Muscle of leg (tissue), 11 donors: ENCODE results near the gene TP53AIP1. TPM values are rescaled to one million over a fixed set of nuclear protein-coding genes. Genes with fewer than 3 reads are reported as not detected.

ENCODE experiments used
- DNase-seq: peaks from one replicate; pipeline ENCODE4 v3.0.0; 2013
- H3K27ac ChIP-seq: one replicate; pipeline ENCODE4 v1.5.1; 2013; ENCODE audit warnings: mild to moderate bottlenecking, low read length, control low read depth
- H3K27me3 ChIP-seq: one replicate; pipeline ENCODE4 v1.6.1; 2013; ENCODE audit warnings: low read length; ENCODE audit not compliant: control insufficient read depth, insufficient read depth
- H3K36me3 ChIP-seq: one replicate; pipeline ENCODE4 v1.6.1; 2013; ENCODE audit warnings: low read length; ENCODE audit not compliant: control insufficient read depth, insufficient read depth
- H3K4me1 ChIP-seq: one replicate; pipeline ENCODE4 v1.6.1; 2013; ENCODE audit warnings: low read length; ENCODE audit not compliant: control insufficient read depth, insufficient read depth
- H3K4me3 ChIP-seq: one replicate; pipeline ENCODE4 v1.5.1; 2013; ENCODE audit warnings: low read length, control low read depth
- H3K9me3 ChIP-seq: replicated peaks from 2 replicates; pipeline ENCODE4 v1.6.1; 2013; ENCODE audit warnings: low read depth, low read length; ENCODE audit not compliant: control insufficient read depth
- WGBS: methylation state at CpG from one replicate; pipeline ENCODE4 v1.1.5; 2013; ENCODE audit warnings: missing lambda C conversion rate; ENCODE audit not compliant: insufficient coverage; 5-methylcytosine and 5-hydroxymethylcytosine counted together
- polyA plus RNA-seq, 8 donors: library from polyadenylated mRNA; unstranded; fragments of 120-200 nt; gene quantifications; one replicate each; pipeline versions ENCODE4 v1.2.1 to v1.2.3, GENCODE V29; 2013; ENCODE audit warnings: inconsistent platforms in 1 of 8, low replicate concordance in 1 of 8; ENCODE audit not compliant: insufficient read length in 8 of 8, insufficient read depth in 1 of 8
- total RNA-seq: library from RNA; stranded (reverse); fragments of 120-200 nt; gene quantifications from one replicate; pipeline ENCODE4 v1.2.4, GENCODE V29; 2013

Gene TP53AIP1
- total and polyA plus RNA-seq, 9 donors = 0.15 to 2.2 (median 0.24) TPM; not detected in 1

DNA sequence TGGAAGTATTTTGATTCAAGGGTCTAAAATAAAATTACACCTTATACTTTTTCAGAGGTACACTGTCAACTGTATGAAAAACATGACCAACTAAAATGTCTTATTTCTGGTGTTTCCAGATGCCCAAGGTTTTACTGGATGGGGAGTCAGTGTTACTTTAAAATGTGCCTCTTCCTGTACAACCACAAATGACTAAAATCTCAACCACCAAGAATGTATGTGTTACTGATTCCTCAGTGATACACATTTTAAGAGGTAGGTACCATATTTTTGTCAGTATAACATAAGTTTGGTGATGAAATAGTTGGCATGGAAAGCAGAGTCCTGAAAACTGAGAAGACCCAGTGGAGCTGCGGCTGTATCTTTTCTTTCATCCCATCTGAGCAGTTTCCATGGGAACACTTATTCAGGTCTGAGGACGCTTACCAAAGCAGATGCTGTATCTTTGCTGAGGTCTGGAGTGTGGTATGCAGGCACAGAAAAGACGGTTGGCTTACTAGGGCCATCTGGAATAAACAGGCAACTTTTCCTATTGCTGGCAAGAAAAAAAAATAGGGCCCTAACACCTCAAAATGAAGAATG, 21.2 kb upstream of the TP53AIP1 start:
- WGBS = no CpG with 5 or more reads among the region's 3 CpGs
- Histone ChIP-seq H3K4me3 (no peak overlapping the region), H3K9me3 (no peaks in the 10 kb centered on the region), H3K4me1 (no peaks in the 10 kb centered on the region), H3K36me3 (peaks cover 10% of the 10 kb centered on the region), H3K27ac (no peak overlapping the region), H3K27me3 (no peaks in the 10 kb centered on the region)
- no peak for DNase-seq

- Histone ChIP-seq H3K4me1 (no peaks in the 10 kb centered on the region), H3K27ac (no peak overlapping the region), H3K4me3 (no peak overlapping the region), H3K9me3 (no peaks in the 10 kb centered on the region), H3K27me3 (no peaks in the 10 kb centered on the region), H3K36me3 (peaks cover 5% of the 10 kb centered on the region)
- WGBS = 87% methylated on average over 3 of the region's 5 CpGs
- DNase-seq = no peak
Measured at GRCh38 chr11:128962896-128963295, 20.2 kb upstream of the TP53AIP1 start.

GRCh38 chr11:128961645-128962044, 19.0 kb upstream of the TP53AIP1 start:
- no peaks in the 10 kb centered on the region for H3K27me3 ChIP-seq
- WGBS = no CpG with 5 or more reads among the region's 2 CpGs
- H3K27ac ChIP-seq = no peak overlapping the region
- DNase-seq = no peak
- no peaks in the 10 kb centered on the region for H3K4me1 ChIP-seq
- H3K9me3 ChIP-seq = no peaks in the 10 kb centered on the region
- no peak overlapping the region for H3K4me3 ChIP-seq
- H3K36me3 ChIP-seq = peaks cover 5% of the 10 kb centered on the region

- 57% methylated on average over 4 of the region's 8 CpGs for WGBS
- Histone ChIP-seq H3K4me1 (no peaks in the 10 kb centered on the region), H3K27me3 (no peaks in the 10 kb centered on the region), H3K4me3 (no peak overlapping the region), H3K36me3 (peaks cover 2% of the 10 kb centered on the region), H3K27ac (no peak overlapping the region), H3K9me3 (no peaks in the 10 kb centered on the region)
- no peak for DNase-seq
Measured at GRCh38 chr11:128957202-128957482, 14.5 kb upstream of the TP53AIP1 start.

GRCh38 chr11:128956401-128957201, 13.9 kb upstream of the TP53AIP1 start:
- 73% methylated on average over 3 of the region's 8 CpGs for WGBS
- DNase-seq = peak; percentile 88
- no peak overlapping the region for H3K27ac ChIP-seq
- no peaks in the 10 kb centered on the region for H3K27me3 ChIP-seq
- no peaks in the 10 kb centered on the region for H3K9me3 ChIP-seq
- H3K4me3 ChIP-seq = no peak overlapping the region
- no peaks in the 10 kb centered on the region for H3K4me1 ChIP-seq
- peaks cover 2% of the 10 kb centered on the region for H3K36me3 ChIP-seq

DNA sequence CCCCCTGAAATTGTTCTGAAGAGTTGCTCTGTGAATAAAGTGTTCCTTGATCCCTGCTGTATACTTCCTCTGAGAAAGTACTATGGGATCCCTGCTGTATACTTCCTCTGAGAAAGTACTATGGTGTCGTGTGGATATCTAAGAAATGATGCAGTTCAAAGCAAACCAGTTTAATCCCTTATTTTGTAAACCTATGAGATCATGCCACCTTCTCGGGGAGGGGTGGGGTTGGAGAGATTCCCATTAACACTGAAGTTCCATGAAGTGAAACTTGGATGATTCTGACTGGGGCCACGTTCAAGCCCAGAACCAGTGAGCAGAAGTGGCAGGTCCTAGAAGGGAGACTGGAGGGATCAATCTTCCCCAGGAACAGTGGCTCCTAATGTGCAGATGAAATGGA, 13.0 kb upstream of the TP53AIP1 start:
- no peak overlapping the region for H3K27ac ChIP-seq
- WGBS = 61% methylated on average over 2 of the region's 3 CpGs
- no peaks in the 10 kb centered on the region for H3K36me3 ChIP-seq
- H3K4me3 ChIP-seq = no peak overlapping the region
- no peaks in the 10 kb centered on the region for H3K4me1 ChIP-seq
- no peaks in the 10 kb centered on the region for H3K27me3 ChIP-seq
- H3K9me3 ChIP-seq = no peaks in the 10 kb centered on the region
- no peak for DNase-seq

DNA sequence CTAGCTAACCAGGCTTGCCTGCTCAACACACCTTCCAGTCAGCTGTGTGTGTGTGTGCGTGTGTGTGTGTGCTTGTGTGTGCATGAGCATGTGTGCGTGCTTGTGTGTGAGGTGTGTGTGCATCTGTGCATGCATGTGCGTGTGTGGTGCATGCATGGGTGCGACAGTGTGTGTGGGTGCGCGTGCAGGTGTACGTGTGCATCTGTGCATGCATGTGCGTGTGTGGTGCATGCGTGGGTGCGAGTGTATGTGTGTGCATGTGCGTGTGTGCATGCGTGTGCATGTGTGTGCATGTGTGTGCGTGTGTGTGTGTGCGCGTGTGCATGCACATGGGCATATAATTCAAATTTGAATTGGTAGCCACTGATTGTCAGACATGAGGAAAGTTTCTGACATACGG, 10.5 kb upstream of the TP53AIP1 start:
- H3K27me3 ChIP-seq = no peaks in the 10 kb centered on the region
- no peak for DNase-seq
- no peaks in the 10 kb centered on the region for H3K36me3 ChIP-seq
- H3K4me1 ChIP-seq = no peaks in the 10 kb centered on the region
- H3K27ac ChIP-seq = no peak overlapping the region
- no peak overlapping the region for H3K4me3 ChIP-seq
- 89% methylated on average over 14 of the region's 16 CpGs for WGBS
- H3K9me3 ChIP-seq = no peaks in the 10 kb centered on the region

DNA sequence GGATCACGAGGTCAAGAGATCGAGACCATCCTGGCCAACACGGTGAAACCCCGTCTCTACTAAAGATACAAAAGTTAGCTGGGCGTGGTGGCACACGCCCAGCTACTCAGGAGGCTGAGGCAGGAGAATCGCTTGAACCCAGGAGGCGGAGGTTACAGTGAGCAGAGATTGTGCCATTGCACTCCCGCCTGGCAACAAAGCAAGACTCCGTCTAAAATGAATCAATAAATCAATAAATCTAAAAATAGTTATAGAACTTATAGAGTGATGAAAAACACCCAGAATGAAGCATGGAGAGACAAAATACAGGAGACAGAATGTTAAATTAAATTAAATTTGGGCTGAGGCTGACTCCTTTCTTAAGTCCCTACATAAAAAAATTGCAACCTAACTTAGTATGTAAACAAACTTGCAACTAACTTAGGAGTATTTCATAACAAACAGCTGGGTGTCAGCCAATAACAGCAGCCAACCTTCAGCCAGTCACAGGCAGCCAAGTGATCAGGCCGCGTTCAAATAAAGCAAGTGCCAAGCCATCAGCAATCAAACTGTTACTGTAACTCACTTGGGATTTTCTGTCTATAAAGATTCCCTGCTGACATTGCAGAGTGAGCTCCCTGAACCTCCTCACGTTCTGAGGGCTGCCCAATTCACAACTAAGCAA, 7.3 kb upstream of the TP53AIP1 start:
- DNase-seq = no peak
- no peak overlapping the region for H3K4me3 ChIP-seq
- WGBS = 93% methylated on average over 6 of the region's 13 CpGs
- no peaks in the 10 kb centered on the region for H3K4me1 ChIP-seq
- no peak overlapping the region for H3K27ac ChIP-seq
- H3K27me3 ChIP-seq = no peaks in the 10 kb centered on the region
- H3K9me3 ChIP-seq = no peaks in the 10 kb centered on the region
- no peaks in the 10 kb centered on the region for H3K36me3 ChIP-seq

DNA sequence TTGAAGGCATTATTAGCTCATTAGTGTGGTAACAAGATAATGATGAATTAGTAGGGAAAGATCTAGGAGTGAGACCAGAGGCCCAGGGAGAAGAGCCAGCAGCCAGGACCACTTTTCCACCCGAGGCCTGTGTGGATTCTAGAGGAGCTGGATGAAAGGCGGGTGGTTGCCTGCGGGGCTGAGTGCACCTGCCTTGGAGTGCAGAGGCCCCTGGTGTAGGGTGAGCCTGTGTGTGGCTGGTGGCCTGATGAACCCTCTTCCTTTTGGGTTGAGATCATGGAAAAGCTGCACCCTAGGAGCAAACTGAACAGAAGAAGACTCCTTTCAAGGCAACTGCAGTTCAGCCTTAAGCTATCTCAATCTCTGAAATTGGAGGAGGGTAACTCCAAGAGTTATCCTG, 5.9 kb upstream of the TP53AIP1 start:
- WGBS = 50% methylated on average over 3 of the region's 3 CpGs
- H3K4me3 ChIP-seq = no peak overlapping the region
- no peak overlapping the region for H3K27ac ChIP-seq
- H3K4me1 ChIP-seq = peaks cover 2% of the 10 kb centered on the region
- H3K36me3 ChIP-seq = no peaks in the 10 kb centered on the region
- H3K27me3 ChIP-seq = no peaks in the 10 kb centered on the region
- no peak for DNase-seq
- H3K9me3 ChIP-seq = no peaks in the 10 kb centered on the region

GRCh38 chr11:128947773-128948172, 5.1 kb upstream of the TP53AIP1 start:
- no peak for DNase-seq
- Histone ChIP-seq H3K27ac (no peak overlapping the region), H3K27me3 (no peaks in the 10 kb centered on the region), H3K4me1 (peaks cover 8% of the 10 kb centered on the region), H3K36me3 (no peaks in the 10 kb centered on the region), H3K9me3 (no peaks in the 10 kb centered on the region), H3K4me3 (no peak overlapping the region)
- no CpG with 5 or more reads among the region's 2 CpGs for WGBS
